ENCODE measurements around the gene USP53. TPM values are rescaled to one million over a fixed set of nuclear protein-coding genes. Genes with fewer than 3 reads are reported as not detected.

USP53 gene
- total and polyA plus RNA-seq, 2 donors from 2014 or later: 8.4 to 59.9 TPM

GRCh38 chr4:119237201-119237600 lies 24.7 kb downstream of the USP53 start:
- H3K27me3 ChIP-seq (ENCODE audit: control insufficient read depth, insufficient read depth, low read length): no peaks in the 10 kb centered on the region
- DNase-seq (no peak), FAIRE-seq (no peak)
- H3K36me3 ChIP-seq (ENCODE audit: control insufficient read depth in 2 of 3, insufficient read depth in 3 of 3, low read length in 3 of 3): peaks cover 0 to 11% (median 3%) of the 10 kb centered on the region in 3 donors
- H3K4me3 ChIP-seq (ENCODE audit: low read length in 3 of 3): no peak overlapping the region
- no peak overlapping the region for H3K27ac ChIP-seq (ENCODE audit: low read depth in 2 of 2, low read length in 2 of 2)
- H3K9me3 ChIP-seq (ENCODE audit: control insufficient read depth in 2 of 3, insufficient read depth in 1 of 3, low read length in 3 of 3): no peaks in the 10 kb centered on the region
- TF ChIP-seq, protein P1, sequence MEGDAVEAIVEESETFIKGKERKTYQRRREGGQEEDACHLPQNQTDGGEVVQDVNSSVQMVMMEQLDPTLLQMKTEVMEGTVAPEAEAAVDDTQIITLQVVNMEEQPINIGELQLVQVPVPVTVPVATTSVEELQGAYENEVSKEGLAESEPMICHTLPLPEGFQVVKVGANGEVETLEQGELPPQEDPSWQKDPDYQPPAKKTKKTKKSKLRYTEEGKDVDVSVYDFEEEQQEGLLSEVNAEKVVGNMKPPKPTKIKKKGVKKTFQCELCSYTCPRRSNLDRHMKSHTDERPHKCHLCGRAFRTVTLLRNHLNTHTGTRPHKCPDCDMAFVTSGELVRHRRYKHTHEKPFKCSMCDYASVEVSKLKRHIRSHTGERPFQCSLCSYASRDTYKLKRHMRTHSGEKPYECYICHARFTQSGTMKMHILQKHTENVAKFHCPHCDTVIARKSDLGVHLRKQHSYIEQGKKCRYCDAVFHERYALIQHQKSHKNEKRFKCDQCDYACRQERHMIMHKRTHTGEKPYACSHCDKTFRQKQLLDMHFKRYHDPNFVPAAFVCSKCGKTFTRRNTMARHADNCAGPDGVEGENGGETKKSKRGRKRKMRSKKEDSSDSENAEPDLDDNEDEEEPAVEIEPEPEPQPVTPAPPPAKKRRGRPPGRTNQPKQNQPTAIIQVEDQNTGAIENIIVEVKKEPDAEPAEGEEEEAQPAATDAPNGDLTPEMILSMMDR (IDR thresholded peaks at IDR 0.05; ENCODE audit: borderline replicate concordance, extremely low read depth, insufficient read depth): no peak
- H3K4me1 ChIP-seq (ENCODE audit: control insufficient read depth in 2 of 3, insufficient read depth in 2 of 3, low read depth in 1 of 3, low read length in 3 of 3): peaks cover 0 to 7% (median 4%) of the 10 kb centered on the region in 3 donors
- no peak overlapping the region for H3K9ac ChIP-seq (ENCODE audit: low read length in 3 of 3)
- intact Hi-C loops (cut with DNase I): no loop called here

GRCh38 chr4:119237642-119238041 lies 25.1 kb downstream of the USP53 start:
- Histone ChIP-seq H3K9ac (ENCODE audit: low read length in 3 of 3) (no peak overlapping the region), H3K9me3 (ENCODE audit: control insufficient read depth in 2 of 3, insufficient read depth in 1 of 3, low read length in 3 of 3) (no peaks in the 10 kb centered on the region), H3K4me1 (ENCODE audit: control insufficient read depth in 2 of 3, insufficient read depth in 2 of 3, low read depth in 1 of 3, low read length in 3 of 3) (peaks cover 0 to 7% (median 4%) of the 10 kb centered on the region in 3 donors), H3K36me3 (ENCODE audit: control insufficient read depth in 2 of 3, insufficient read depth in 3 of 3, low read length in 3 of 3) (peaks cover 0 to 11% (median 3%) of the 10 kb centered on the region in 3 donors), H3K27ac (ENCODE audit: low read depth in 2 of 2, low read length in 2 of 2) (no peak overlapping the region), H3K27me3 (ENCODE audit: control insufficient read depth, insufficient read depth, low read length) (no peaks in the 10 kb centered on the region), H3K4me3 (ENCODE audit: low read length in 3 of 3) (no peak overlapping the region)
- DNase-seq: no peak
- no peak for FAIRE-seq
- TF ChIP-seq, protein P1 (IDR thresholded peaks at IDR 0.05; ENCODE audit: borderline replicate concordance, extremely low read depth, insufficient read depth): no peak
- intact Hi-C loops (cut with DNase I): no loop called here

DNA sequence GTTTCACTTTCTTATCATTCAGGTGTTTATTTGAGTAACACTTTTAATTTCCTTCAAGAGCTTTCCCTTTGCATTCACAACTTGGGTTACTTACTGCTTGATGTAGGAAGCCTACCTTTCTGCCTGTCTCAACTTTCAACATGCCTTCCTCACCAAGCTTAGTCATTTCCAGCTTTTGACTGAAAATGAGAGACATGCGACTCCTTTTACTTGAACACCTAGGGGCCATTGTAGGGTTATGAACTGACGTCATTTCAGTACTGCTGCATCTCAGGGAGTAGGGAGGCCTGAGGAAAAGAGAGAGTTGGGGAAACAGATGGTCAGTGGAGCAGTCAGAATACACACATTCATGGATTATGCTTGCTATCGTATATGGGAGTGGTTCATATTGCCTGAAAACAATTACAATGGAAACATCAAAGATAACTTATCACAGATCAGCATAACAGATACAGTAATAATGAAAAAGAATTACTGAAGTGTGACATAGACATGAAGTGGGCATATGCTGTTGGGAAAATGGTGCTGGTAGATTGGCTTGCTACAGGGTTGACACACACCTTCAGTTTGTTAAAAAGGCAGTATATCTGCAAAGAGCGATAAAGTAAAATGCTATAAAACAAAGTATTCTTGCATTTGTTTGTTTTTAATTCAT lies 25.7 kb downstream of the USP53 start:
- no peak overlapping the region for H3K9ac ChIP-seq (ENCODE audit: low read length in 3 of 3)
- FAIRE-seq (no peak), DNase-seq (no peak)
- TF ChIP-seq, protein P1 (IDR thresholded peaks at IDR 0.05; ENCODE audit: borderline replicate concordance, extremely low read depth, insufficient read depth): no peak
- H3K36me3 ChIP-seq (ENCODE audit: control insufficient read depth in 2 of 3, insufficient read depth in 3 of 3, low read length in 3 of 3): peaks cover 0 to 11% (median 3%) of the 10 kb centered on the region in 3 donors
- H3K4me3 ChIP-seq (ENCODE audit: low read length in 3 of 3): no peak overlapping the region
- intact Hi-C loops (cut with DNase I): no loop called here
- no peaks in the 10 kb centered on the region for H3K9me3 ChIP-seq (ENCODE audit: control insufficient read depth in 2 of 3, insufficient read depth in 1 of 3, low read length in 3 of 3)
- H3K4me1 ChIP-seq (ENCODE audit: control insufficient read depth in 2 of 3, insufficient read depth in 2 of 3, low read depth in 1 of 3, low read length in 3 of 3): peaks cover 0 to 7% (median 4%) of the 10 kb centered on the region in 3 donors
- H3K27me3 ChIP-seq (ENCODE audit: control insufficient read depth, insufficient read depth, low read length): no peaks in the 10 kb centered on the region
- H3K27ac ChIP-seq (ENCODE audit: low read depth in 2 of 2, low read length in 2 of 2): no peak overlapping the region

Data from kidney (tissue), 14 donors.